HK-2 (cell line): ENCODE measurements around the gene ABCA13.
"Not testable (repeated sequence)": the region's sequence is repeated elsewhere in the genome, so short reads cannot be mapped to it uniquely, and the experiment has no call there.

Experiments
- DNase-seq: peaks from one replicate; pipeline ENCODE4 v3.0.0-alpha.2; 2018; ENCODE audit not compliant: unreplicated experiment

The ABCA13 gene

GRCh38 chr7:48176356-48176893, 5.2 kb downstream of the ABCA13 start:
- no peak for DNase-seq

- DNase-seq: no peak
Measured at GRCh38 chr7:48177271-48177670, 6.0 kb downstream of the ABCA13 start.

GRCh38 chr7:48179496-48180030, 8.3 kb downstream of the ABCA13 start:
- no peak for DNase-seq

- DNase-seq: no peak
Measured at GRCh38 chr7:48180981-48181380, 9.7 kb downstream of the ABCA13 start.

GRCh38 chr7:48182718-48183369, 11.6 kb downstream of the ABCA13 start:
- DNase-seq: no peak

- no peak for DNase-seq
Measured at GRCh38 chr7:48183370-48183743, 12.1 kb downstream of the ABCA13 start.

GRCh38 chr7:48183965-48184364, 12.7 kb downstream of the ABCA13 start:
- DNase-seq: no peak

- no peak for DNase-seq
Measured at GRCh38 chr7:48188776-48189520, 17.7 kb downstream of the ABCA13 start.

GRCh38 chr7:48192996-48193395, 21.7 kb downstream of the ABCA13 start:
- DNase-seq: no peak

- DNase-seq: no peak
Measured at GRCh38 chr7:48193421-48193820, 22.2 kb downstream of the ABCA13 start.

- not testable (repeated sequence) for DNase-seq
Measured at GRCh38 chr7:48200946-48201589, 29.8 kb downstream of the ABCA13 start.

- not testable (repeated sequence) for DNase-seq
Measured at GRCh38 chr7:48202916-48203315, 31.7 kb downstream of the ABCA13 start.

GRCh38 chr7:48207155-48207675, 36.0 kb downstream of the ABCA13 start:
- DNase-seq: no peak

GRCh38 chr7:48209004-48209600, 37.8 kb downstream of the ABCA13 start:
- no peak for DNase-seq

- DNase-seq: no peak
Measured at GRCh38 chr7:48213226-48213625, 42.0 kb downstream of the ABCA13 start.

- DNase-seq: no peak
Measured at GRCh38 chr7:48217266-48217665, 46.0 kb downstream of the ABCA13 start.

GRCh38 chr7:48217753-48218152, 46.5 kb downstream of the ABCA13 start:
- no peak for DNase-seq

- no peak for DNase-seq
Measured at GRCh38 chr7:48224042-48224441, 52.8 kb downstream of the ABCA13 start.

- DNase-seq: no peak
Measured at GRCh38 chr7:48225101-48225500, 53.8 kb downstream of the ABCA13 start.

GRCh38 chr7:48237354-48237753, 66.1 kb downstream of the ABCA13 start:
- no peak for DNase-seq

GRCh38 chr7:48242846-48243245, 71.6 kb downstream of the ABCA13 start:
- no peak for DNase-seq

GRCh38 chr7:48244864-48245271, 73.6 kb downstream of the ABCA13 start:
- DNase-seq: no peak
